A673 (cell line): ENCODE data around the gene EMB.
"Not testable (repeated sequence)": the region's sequence is repeated elsewhere in the genome, so short reads cannot be mapped to it uniquely, and the experiment has no call there.

Source experiments
- CTCF ChIP-seq: fragments of 300-800, 200-600 bp; sonication (generic); conservative IDR thresholded peaks from 2 replicates; pipeline ENCODE4 v1.5.1; 2017; ENCODE audit warnings: low read depth, mild to moderate bottlenecking, antibody characterized with exemption, low read length, moderate library complexity, mixed read lengths
- EZH2 ChIP-seq: fragments of 200-600 bp; sonication (generic); IDR thresholded peaks from 2 replicates; pipeline ENCODE4 v1.6.1; 2017; ENCODE audit warnings: borderline replicate concordance, low read depth, mild to moderate bottlenecking, mixed read lengths, antibody characterized with exemption, low read length; ENCODE audit not compliant: poor library complexity, severe bottlenecking

GRCh38 chr5:50449241-50449640, 8.2 kb upstream of the EMB start:
- TF ChIP-seq CTCF, EZH2: not testable (repeated sequence)
